Posterior vena cava (tissue), 2 donors: Measurements from ENCODE around the gene SORCS2. TPM values are rescaled to one million over a fixed set of nuclear protein-coding genes. Genes with fewer than 3 reads are reported as not detected.

Source experiments
- DNase-seq: peaks from one replicate; pipeline ENCODE4 v3.0.0-alpha.2; 2020; ENCODE audit warnings: low spot score
- intact Hi-C, 2 donors: fragments of 100-400 bp; cut with DNase I; formaldehyde crosslinking; loops; one replicate each; pipeline versions ENCODE4 v1.14.1 to v1.14.2; 2022 to 2023
- total RNA-seq, 2 donors: library from RNA; stranded (reverse); fragmentation: NEBNext Ultra II Directional; extraction: Animal tissue kit (Norgen Biotek cat#: 25700); gene quantifications; one replicate each; pipeline ENCODE4 v1.2.1, GENCODE V29; 2021
- donor health status: DM: yes; HTN: yes; CAD: no.
- donor health status: DM: yes; HTN: yes; CAD: no.

Gene SORCS2
- total RNA-seq, 2 donors from 2014 or later, result 5.0 to 11.9 TPM

DNA sequence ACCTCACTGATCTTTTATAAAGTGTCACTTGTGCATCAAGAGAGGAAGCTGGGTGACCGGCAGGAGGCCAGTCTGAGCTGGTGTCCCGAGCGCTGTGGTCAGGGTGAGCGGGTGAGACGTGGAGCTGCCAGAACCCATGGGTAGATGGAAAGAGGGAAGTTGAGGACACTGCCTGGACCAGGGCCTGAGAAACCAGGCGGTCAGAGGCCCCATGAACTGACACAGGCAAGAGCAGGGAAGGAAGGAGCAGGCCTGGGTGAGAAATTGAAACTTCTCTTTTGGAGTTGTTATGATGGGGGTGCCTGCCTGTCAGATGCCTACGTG is 554.7 kb downstream of the SORCS2 start:
- intact Hi-C loops, result loop anchor here in 1 of 2 donors (10.0 kb wide), 1 partner anchor 1272 kb away; the partner anchor contains the start of gene PPP2R2C
- no peak for DNase-seq

DNA sequence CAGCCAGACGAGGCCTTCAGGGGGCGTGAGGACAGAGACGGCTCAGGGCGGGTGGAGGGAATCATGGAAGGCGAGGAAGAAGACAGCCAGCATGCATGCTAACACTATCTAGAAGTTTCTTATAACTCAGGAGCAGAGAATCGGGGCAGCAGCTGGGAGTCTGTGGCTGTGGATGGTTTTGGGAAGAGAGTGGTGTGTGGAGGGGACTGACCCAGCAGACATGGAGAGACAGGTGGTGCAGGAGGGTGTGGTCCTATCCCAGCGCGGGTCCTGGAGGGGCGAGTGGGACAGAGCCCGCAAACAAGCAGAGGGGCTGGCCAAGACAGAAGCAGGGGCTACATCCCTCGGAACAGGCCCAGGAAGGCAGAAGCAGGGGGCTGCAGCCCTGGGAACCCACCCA is 555.2 kb downstream of the SORCS2 start:
- intact Hi-C loops, result loop anchor here in 1 of 2 donors (10.0 kb wide), 1 partner anchor 1273 kb away; the partner anchor contains the start of gene PPP2R2C
- no peak for DNase-seq

DNA sequence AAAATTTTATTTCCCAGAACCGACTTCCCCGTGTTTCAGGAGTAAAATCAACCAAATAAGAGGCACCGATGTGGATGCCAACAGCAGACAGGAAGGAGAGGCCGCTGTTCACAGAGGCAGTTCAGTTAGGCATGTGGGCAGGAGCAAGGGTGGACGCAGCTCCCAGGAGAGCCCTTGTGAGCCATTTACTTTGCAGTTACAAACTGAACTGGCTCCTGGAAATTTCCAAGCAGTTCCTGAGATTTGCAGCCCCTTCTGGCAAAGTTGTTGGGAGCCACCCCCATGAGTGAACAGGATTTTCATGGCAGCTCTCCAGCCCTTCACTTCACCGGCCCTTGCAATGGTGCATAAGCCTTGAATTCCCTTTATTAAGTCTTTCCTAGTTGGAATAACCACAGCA is 558.2 kb downstream of the SORCS2 start:
- no peak for DNase-seq
- intact Hi-C loops, result no loop called here

DNA sequence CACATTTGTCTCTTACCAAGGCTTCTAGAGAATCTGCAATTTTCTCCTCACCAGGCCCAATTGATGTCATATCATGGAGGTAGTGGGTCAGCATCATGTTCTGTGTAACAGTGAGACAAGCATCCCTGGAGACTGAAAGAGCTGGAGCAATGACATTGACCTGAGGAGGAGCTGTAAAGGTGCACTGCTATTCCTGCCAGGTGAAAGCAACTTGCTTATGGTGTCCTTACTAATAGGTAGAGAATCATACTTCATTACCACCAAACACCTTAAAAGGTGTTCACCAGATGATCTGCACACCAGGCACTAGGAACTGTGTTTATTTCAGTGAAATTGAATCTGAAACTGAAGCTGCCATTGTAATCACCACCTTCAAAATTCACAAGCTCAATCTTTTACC is 558.6 kb downstream of the SORCS2 start:
- intact Hi-C loops, result no loop called here
- no peak for DNase-seq

DNA sequence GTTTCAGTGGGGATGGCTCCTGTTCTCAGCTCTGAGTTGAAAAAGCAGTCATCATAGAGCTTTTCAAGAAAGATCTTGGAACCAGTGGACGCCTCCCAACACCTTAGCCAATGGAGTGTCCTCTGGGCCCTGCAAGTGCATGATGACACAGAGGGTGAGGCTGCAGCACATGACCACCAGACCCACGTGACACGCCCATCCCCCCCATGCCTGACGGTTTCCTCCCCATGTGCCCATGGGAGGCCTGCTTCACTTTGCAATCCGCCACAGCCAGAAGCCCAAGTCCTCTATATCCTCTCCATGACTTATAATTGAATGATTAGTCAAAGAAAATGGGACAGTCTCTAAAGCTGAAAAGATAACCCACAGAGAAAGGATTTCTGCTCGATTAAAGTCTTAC is 560.3 kb downstream of the SORCS2 start:
- no peak for DNase-seq
- intact Hi-C loops, result no loop called here

DNA sequence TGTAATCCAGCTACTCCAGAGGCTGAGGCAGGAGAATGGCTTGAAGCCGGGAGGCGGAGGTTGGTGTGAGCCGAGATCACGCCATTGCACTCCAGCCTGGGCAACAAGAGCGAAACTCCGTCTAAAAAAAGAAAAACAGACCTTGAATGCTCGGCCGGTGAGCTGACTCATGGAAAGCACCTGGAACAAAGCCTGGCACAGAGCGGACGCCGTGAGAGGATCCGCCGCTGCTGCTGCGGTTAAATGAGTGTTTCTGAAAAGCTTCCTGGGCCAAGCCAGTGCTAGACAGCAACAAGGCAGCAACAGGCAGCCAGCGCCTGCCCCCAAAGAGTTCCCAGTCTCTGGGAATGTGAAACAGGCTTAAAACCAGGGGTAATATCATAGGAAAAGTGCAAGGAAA is 560.9 kb downstream of the SORCS2 start:
- intact Hi-C loops, result no loop called here
- no peak for DNase-seq

DNA sequence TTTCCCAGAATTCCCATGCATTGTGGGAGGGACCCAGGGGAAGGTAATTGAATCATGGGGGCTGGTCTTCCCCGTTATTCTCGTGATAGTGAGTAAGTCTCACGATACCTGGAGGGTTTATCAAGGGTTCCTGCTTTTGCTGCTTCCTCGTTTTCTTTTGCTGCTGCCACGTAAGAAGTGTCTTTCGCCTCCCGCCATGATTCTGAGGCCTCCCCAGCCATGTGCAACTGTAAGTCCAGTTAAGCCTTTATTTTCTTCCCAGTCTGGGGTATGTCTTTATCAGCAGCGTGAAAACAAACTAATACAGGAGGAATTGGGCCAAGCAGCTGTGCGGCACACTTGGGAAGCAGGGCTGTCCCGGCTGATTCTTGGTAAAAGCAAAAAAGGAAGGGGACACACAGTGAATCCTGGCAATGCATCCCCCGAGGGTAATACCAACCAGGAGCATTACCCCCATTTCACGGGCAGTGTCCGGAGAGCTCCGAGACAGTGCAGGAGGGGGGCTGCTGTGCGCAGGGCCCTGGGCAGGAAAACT is 561.7 kb downstream of the SORCS2 start:
- DNase-seq, result no peak
- intact Hi-C loops, result loop anchor here in 1 of 2 donors (1.0 kb wide), 1 partner anchor 33 kb away; no protein-coding TSS in a partner anchor

DNA sequence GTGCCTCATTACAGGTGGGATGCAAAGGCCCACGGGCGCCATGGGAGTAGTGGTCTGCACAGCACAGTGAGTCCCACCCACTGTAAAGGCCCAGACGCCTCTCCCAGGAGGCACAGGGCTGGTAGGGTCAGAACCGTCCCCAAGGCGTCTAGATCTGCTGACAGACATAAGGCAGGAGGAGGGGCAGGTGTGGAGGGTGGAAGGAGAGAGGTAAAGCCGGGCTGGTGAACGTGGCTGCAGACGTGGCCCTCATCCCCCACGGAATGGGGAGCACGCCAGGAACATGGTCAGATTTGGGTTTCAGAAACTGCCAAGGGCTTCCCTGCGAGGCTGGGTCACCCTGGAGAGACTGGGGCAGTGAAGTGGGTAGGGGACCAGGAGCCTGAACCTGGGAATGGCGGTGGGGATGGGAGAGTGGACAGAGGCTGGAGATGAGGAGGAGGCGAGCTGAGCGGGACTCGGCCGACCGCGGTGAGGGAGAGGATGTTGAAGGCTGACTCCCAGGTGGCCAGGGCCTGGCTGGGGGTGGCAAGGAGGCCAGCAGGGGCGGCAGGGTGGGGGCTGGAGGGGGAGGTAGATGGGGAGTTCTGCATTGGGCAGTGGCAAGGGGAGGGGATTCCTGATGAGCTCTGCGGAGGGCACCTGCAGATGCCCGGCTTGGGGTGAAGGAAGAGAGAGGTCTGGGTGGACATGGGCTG is 562.4 kb downstream of the SORCS2 start:
- intact Hi-C loops, result loop anchor here in 1 of 2 donors (1.0 kb wide), 1 partner anchor 33 kb away; no protein-coding TSS in a partner anchor
- DNase-seq, result no peak

DNA sequence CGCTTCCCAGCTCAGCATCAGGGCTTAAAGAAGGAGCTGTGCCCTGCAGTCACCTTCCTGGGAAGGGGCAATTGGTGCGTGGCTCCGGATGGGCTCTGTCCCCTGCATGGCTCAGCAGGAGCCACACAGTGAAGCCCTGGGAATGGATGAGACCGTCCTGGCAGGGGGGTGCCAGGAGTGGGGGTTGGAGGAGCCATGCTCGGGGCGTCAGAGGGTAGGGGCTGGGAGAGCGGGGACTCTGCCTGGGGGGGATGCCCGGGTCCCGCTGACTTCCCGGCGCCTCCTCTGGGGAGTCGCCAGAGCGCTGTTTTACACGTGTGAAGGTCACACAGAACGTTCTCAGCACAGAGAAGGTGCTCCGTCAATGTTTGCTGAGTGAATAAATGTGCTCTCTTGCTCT is 563.2 kb downstream of the SORCS2 start:
- intact Hi-C loops, result no loop called here
- DNase-seq, result no peak

DNA sequence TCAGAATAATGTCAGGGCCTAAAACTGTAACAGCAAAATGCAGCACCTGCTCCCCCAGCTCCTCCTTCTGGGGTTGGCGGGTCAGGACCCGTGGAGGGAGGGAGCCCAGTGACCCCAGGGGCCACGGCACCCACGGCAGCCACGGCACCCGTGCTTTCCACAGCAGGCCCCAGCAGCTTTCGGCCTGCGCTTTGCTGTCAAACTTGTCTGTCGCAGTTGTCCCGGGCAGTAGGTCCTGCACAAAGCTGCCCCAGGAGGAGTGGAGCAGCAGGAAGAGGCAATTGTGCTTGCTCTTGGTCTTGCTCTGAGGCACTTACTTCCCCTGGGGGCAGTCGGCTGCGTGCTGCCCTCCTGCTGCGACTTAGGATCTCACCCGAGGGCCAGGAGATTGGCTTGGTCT is 563.7 kb downstream of the SORCS2 start:
- no peak for DNase-seq
- intact Hi-C loops, result no loop called here

DNA sequence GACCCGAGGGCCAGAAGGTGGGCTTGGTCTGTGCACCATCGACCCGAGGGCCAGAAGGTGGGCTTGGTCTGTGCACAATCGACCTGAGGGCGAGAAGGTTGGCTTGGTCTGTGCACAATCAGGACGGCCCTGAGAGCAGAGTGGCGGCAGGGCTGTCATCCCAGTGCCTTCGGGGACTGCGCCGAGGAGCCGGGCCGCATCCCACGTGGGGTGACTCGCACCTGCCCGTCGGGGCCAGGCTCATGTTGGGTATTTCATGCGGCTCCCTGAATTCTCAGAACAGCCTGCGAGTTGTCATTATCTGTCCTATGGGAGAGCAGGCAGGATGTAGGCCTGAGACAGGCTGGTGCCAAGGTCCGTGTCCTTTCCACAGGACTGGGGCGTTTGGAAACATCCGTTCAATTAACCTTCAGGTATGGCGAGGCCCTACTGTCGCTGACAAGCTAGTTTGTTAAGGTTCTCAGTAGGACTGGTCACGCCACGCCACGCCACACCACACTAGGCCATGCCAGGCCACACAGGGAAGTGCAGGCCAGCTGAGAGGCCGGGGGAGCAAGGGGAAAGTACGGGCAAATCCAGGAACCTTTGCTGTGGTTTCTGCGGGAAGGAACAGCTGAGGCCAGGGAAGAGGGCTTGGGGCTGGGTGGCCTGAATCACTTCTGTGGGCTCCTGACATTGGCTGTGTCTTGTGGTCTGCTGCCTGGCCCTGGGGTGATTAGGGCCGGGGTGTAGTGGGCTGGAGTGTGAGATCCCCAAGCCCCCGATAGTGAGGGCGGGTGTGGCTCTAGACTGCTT is 564.4 kb downstream of the SORCS2 start:
- DNase-seq, result no peak
- intact Hi-C loops, result no loop called here

DNA sequence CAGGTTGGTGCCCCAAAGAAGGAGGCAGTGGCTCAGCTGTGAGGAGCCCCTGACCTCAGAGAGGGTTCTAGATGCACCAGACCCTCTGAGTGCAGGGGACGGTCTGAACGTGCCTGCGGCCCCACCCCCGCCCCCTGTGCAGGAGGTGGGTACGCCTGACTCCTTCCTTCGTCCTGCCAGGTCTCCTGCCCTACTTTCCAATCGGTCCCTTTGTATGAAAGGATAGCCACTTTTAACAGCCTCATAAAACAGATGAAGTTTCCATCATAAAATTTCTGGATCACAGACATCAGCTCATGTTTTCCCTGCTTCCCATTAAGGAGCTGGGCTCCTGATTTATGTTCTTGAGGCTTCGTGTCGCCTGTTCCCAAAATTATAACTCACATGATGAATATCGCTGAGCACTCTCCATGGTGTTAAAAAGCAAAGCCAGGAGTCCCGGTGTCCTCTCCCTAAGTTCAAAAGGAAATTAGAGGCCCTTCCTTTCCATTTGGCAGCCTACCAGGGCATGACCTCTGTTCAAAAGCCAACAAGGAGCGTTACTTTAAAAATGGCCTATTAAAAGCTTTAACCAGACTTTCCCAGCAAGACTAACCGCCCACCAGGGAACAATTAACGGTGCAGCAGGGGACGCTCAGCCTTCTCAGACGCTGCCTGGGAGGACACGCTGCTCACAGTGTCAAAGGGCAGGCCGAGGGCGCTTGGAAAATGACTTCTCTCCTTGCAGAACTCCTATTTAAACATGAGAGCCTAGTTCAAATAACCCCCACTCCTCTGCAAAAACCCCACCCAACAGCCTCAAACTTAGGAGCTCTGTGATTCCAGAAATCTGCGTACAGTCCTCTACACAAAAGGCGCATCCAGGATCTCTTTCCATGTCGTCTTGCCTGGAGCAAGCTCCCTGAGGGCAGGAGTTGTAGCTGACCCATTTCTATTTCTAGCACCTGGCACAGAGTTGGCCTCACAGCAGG is 565.4 kb downstream of the SORCS2 start:
- DNase-seq, result no peak
- intact Hi-C loops, result no loop called here

DNA sequence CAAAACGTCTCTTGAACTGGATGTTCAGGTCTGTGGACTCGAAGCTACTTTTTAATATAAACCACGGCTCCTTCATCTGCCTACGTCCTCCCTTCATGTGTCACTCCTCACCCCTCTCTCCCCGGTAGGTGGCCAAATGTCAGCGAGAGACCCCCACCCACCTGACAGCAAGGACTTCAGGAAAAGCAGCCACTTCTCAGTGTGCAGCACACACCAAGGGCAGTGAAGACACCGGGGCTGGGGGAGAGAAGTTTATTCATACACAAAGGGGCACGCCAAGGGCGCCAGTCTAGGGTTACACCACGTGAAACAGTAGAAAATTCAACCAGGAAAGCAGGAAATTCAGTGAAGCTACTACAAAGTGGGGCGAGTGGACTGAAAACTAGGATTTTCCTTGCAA is 566.1 kb downstream of the SORCS2 start:
- no peak for DNase-seq
- intact Hi-C loops, result no loop called here

DNA sequence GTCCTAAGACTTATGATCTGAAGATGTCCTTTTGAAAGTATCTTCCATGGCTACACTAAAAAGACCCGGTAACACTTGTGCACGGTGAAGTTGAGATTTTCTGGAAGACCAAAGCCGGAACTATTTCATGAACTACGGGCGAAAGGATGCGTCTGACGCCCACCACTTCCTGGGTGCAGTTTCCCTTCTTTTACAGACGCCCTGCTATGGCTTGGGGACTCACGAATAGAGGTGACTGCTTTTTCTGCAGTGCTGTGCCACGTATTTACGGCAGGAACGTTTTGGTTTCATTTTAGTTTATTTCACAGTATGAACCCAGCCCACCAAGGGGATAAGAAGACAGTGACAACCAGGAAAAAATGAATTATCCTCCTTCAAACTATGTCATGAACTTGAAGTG is 566.9 kb downstream of the SORCS2 start:
- DNase-seq, result no peak
- intact Hi-C loops, result no loop called here

DNA sequence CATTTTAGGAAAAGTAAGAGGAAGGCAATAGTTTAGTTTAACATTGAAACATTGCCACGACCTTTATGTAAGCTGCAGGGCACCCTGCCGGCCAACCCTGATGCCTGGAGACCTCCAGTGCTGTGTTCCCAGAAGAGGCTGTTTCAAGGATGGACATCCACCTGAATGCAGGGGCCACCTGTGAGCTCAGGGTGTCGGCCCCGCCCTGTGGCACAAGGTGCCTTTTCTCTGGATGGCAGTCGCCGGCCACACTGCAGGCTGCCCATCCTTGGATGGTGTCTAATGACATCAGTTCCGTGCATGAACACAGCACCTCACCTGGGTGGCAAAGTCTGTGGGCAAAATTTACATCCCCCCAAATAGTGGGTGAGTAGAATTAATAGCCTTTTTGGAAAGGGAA is 567.3 kb downstream of the SORCS2 start:
- intact Hi-C loops, result loop anchor here in 1 of 2 donors (5.0 kb wide), 1 partner anchor 43 kb away; no protein-coding TSS in a partner anchor
- no peak for DNase-seq

DNA sequence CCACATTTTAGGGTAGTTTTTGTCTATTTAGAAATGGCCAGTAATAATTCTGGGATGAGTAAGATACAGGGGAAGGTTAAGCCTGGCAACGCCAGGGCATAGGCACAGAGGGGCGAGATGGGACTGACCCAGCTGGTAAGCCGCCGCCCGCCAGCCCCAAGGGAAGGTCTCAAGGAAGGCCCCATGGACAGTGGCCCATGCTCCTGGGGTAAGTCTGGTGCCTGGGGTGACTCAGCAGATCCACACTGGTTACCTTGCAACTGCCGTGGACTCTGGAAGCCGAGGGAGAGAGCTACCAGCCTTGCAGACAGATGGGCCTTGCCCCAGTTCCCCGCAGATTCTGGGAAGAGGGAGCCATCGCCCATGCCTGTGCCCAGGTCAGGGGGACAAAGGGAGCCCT is 567.9 kb downstream of the SORCS2 start:
- intact Hi-C loops, result loop anchor here in 1 of 2 donors (5.0 kb wide), 1 partner anchor 42 kb away; no protein-coding TSS in a partner anchor
- no peak for DNase-seq

DNA sequence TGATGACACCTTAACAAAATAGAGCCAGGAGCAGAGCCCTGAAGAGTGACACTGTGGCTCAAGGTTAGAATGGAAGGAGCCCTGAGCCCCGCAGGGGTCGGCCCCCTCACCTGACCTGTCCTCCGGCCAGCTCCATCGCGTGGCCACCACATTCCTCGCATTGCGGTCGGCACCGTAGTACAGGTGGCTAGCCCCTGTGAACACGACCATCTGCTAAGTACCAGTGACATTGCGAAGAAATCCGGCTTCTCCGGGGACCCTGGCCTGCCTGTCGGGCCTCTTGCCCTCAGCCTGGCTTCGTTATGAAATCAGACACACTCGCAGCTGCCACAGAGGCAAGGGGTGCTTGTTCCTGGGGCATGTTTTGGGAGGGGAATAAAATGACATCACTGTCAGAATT is 568.4 kb downstream of the SORCS2 start:
- DNase-seq, result no peak
- intact Hi-C loops, result loop anchor here in 1 of 2 donors (5.0 kb wide), 1 partner anchor 42 kb away; no protein-coding TSS in a partner anchor

DNA sequence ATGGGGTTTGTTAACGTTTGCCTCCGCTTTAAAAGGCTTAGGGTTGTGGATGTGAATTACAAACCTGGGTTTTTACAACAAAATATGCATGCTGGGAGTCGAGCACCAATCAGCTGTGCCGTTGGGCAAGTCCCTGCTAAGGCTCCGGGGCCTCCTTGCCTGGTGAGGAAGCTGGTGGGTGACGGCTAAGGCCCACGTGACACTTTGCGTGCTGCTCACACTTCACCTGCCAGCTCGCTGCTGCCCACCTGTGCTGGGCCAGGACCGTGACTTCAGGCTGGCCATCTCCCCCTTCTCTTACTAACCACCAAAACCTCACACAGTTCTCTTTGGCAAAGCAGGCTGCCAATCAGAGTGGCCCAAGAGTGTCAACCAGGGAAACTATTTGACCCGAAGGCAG is 569.0 kb downstream of the SORCS2 start:
- DNase-seq, result no peak

DNA sequence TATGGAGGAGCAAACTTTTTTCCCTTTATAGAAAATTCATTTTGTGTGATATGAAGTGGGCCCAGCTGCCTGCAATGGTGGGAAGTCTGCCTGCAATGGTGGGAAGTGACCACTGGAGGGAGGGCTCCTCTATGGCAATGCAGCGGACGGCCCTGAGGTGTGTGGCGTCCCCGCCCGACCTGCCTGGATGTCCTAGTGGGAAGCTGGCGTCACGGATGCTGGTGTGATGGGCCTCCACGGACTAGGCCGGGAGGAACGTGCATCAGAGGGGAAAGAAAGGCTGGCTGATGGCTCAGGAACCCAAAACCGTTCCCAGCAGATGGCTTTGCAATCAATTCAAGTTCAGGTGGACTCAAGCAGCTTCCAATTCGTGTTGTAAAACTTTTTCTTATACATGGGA is 569.4 kb downstream of the SORCS2 start:
- DNase-seq, result peak; percentile 91
- intact Hi-C loops, result loop anchor here in 1 of 2 donors (5.0 kb wide), 1 partner anchor 41 kb away; no protein-coding TSS in a partner anchor

More for the DNA sequence above, 569.0 kb downstream of the SORCS2 start:
- intact Hi-C loops, result loop anchor here in 1 of 2 donors (5.0 kb wide), 1 partner anchor 41 kb away; no protein-coding TSS in a partner anchor
